Left lung (tissue), 10 donors: ENCODE measurements around the gene MALSU1. TPM values are rescaled to one million over a fixed set of nuclear protein-coding genes. Genes with fewer than 3 reads are reported as not detected.
A peak's percentile ranks its signal among the peaks of the same experiment; 100 is the strongest.
"Not testable (repeated sequence)": the region's sequence is repeated elsewhere in the genome, so short reads cannot be mapped to it uniquely, and the experiment has no call there.

Experiments
- ATAC-seq: fragments of 200-7000 bp; cut with Tn5 transposase; one replicate; pipeline ENCODE4 v1.9.1; 2020; ENCODE audit warnings: moderate library complexity
- DNase-seq, 4 donors: peaks; one replicate each; pipeline ENCODE4 v3.0.0-alpha.2; 2013 to 2020
- H3K27ac ChIP-seq, 2 donors: fragments of 200-600 bp; sonication (generic) in 1 of 2; one replicate each; pipeline versions ENCODE4 v1.5.0 to v1.8.0; 2020 to 2021
- H3K27me3 ChIP-seq, 2 donors: fragments of 200-600 bp; sonication (generic) in 1 of 2; one replicate each; pipeline versions ENCODE4 v1.5.0 to v1.8.0; 2020 to 2021
- H3K36me3 ChIP-seq, 2 donors: fragments of 200-600 bp; sonication (generic) in 1 of 2; one replicate each; pipeline versions ENCODE4 v1.5.0 to v1.8.0; 2020 to 2021
- H3K4me1 ChIP-seq, 2 donors: fragments of 200-600 bp; one replicate each; pipeline ENCODE4 v1.8.0; 2021
- H3K4me3 ChIP-seq, 2 donors: fragments of 200-600 bp; sonication (generic) in 1 of 2; one replicate each; pipeline versions ENCODE4 v1.5.0 to v1.8.0; 2020 to 2021; ENCODE audit warnings: mild to moderate bottlenecking in 1 of 2
- H3K9me3 ChIP-seq, 2 donors: fragments of 200-600 bp; sonication (generic) in 1 of 2; one replicate each; pipeline versions ENCODE4 v1.5.0 to v1.8.0; 2020 to 2021
- CTCF ChIP-seq, 2 donors: fragments of 200-600 bp; sonication (generic) in 1 of 2; IDR thresholded peaks; one replicate each; pipeline versions ENCODE4 v1.5.0 to v1.8.0; 2021; ENCODE audit warnings: antibody characterized with exemption in 2 of 2
- intact Hi-C, 2 donors: fragments of 100-400 bp; cut with DNase I; formaldehyde crosslinking; loops; one replicate each; pipeline versions ENCODE4 v1.11.2 to v1.14.2; 2022
- polyA plus RNA-seq, 6 donors: library from polyadenylated mRNA; unstranded; fragments of 120-200 nt; gene quantifications; one replicate each; pipeline ENCODE4 v1.2.1, GENCODE V29; 2013; ENCODE audit not compliant: insufficient read length in 6 of 6
- total RNA-seq, 2 donors: library from RNA; stranded (reverse); fragmentation: NEBNext Ultra II Directional; extraction: Animal tissue kit (Norgen Biotek cat#: 25700); gene quantifications; one replicate each; pipeline ENCODE4 v1.2.1, GENCODE V29; 2021
- donor health status: DM: no; HTN: yes; CAD: no.
- donor health status: DM: no; HTN: no; CAD: no.

Gene MALSU1
- total and polyA plus RNA-seq, 8 donors: 46.3 to 55.1 (median 48.3) TPM

DNA sequence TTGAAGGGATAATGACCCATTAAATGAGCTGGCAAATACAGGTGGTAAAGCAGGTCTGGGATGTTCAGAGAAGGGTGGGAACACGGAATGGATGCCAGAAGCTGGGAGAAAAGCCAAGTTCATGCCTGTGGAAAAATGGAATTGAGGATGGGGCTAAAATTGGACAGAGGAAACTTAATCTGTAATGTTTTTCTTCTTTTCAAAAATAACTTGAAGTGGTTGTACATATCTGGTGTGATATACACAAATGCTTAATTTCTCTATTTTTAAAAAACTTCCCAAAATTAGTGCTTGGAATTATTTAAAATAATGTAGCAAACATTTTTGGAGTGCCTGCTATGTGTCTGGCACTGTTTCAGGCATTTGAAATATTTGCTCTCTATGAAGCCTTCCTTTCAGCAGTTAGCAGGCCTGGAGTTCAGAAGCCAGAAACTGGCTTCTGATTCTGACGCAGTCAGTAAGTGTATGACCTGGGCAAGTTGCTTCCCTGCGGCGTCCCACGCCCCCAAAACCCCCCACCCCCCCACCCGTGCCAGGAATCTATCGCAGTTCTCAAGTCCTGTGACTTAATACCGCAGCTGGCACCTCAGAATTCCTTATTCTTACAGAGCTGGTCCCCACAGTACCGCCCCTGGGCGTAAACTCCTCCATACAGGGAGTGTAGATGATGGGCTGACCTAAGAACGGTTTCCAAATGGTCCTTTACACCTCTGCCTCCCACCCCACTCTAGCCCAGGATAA is 828 bp upstream of the MALSU1 start:
- no peak for TF ChIP-seq CTCF (IDR thresholded peaks at IDR 0.05)
- peak overlapping the region; percentile 75 to 92 for H3K4me3 ChIP-seq
- no peaks in the 10 kb centered on the region for H3K9me3 ChIP-seq
- peak; percentile 48 for ATAC-seq
- DNase-seq: peak in 2 of 4 donors; percentile 15 to 36
- no peaks in the 10 kb centered on the region for H3K27me3 ChIP-seq
- peaks cover 0 to 19% of the 10 kb centered on the region in 2 donors for H3K36me3 ChIP-seq
- intact Hi-C loops: no loop called here
- peak overlapping the region; percentile 80 to 86 for H3K27ac ChIP-seq
- H3K4me1 ChIP-seq: peaks cover 14 to 39% of the 10 kb centered on the region in 2 donors

GRCh38 chr7:23299770-23300300 is 696 bp downstream of the MALSU1 start:
- peak; percentile 3 for ATAC-seq
- no peak for DNase-seq
- Histone ChIP-seq H3K27ac (peak overlapping the region; percentile 72 to 80), H3K27me3 (no peaks in the 10 kb centered on the region), H3K9me3 (no peaks in the 10 kb centered on the region), H3K4me1 (peaks cover 14 to 46% of the 10 kb centered on the region in 2 donors), H3K4me3 (peak overlapping the region; percentile 75 to 92), H3K36me3 (peaks cover 0 to 19% of the 10 kb centered on the region in 2 donors)
- TF ChIP-seq CTCF (IDR thresholded peaks at IDR 0.05): no peak
- intact Hi-C loops: no loop called here

DNA sequence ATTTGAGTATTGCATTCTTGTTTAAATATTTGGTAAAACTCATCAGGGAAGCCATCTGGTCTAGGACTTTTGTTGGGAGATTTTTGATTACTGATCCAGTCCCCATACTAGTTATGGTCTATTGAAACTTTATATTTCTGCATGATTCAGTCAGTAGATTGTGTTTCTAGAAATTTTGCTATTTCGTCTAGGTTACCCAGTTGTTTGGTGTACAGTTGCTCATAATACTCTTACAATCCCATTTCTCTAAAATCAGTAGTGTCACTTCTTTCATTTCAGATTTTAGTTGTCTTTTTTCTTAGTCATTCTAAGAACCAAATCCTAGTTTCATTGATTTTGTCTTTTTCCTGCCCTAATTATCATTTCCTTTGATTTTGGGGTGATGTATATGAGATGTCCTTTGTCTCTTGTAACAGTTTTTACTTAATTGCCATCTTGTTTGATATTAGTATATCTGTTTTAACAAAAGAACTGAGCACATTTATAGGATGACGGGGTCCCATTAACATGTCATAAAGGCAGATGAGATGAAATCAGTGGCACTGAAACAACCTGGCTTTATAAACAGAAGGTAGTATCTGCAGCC is 7.9 kb downstream of the MALSU1 start:
- no peaks in the 10 kb centered on the region for H3K27me3 ChIP-seq

DNA sequence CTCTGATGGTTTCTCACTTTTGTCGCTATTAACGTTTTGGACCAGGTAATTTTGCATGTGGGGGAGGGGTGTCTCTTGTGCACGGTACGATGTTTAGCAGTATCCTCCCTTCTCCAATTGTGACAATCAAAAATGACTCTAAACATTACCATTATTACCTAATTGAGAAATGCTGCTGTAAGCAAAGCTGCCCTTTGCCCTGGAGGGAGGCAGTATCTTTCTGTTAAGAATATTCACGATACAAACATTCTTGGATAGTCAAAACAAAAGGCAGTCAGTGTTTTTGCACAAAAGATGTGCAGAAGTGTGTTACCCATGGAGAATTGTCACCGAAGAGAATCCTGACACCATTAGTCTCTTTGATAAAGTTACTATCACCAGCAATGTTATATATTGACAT is 9.6 kb downstream of the MALSU1 start:
- intact Hi-C loops: no loop called here
- H3K9me3 ChIP-seq: no peaks in the 10 kb centered on the region
- H3K4me1 ChIP-seq: peaks cover 0 to 7% of the 10 kb centered on the region in 2 donors
- no peak for TF ChIP-seq CTCF (IDR thresholded peaks at IDR 0.05)
- DNase-seq: no peak
- H3K27ac ChIP-seq: no peak overlapping the region
- H3K4me3 ChIP-seq: no peak overlapping the region
- no peaks in the 10 kb centered on the region for H3K27me3 ChIP-seq
- ATAC-seq: no peak
- H3K36me3 ChIP-seq: peaks cover 0 to 38% of the 10 kb centered on the region in 2 donors

More for the DNA sequence above, 7.9 kb downstream of the MALSU1 start:
- Histone ChIP-seq H3K4me1 (peaks cover 3 to 19% of the 10 kb centered on the region in 2 donors), H3K9me3 (no peaks in the 10 kb centered on the region), H3K4me3 (no peak overlapping the region), H3K27ac (no peak overlapping the region), H3K36me3 (peaks cover 0 to 49% of the 10 kb centered on the region in 2 donors)
- DNase-seq (no peak), ATAC-seq (no peak)
- intact Hi-C loops: no loop called here
- TF ChIP-seq CTCF (IDR thresholded peaks at IDR 0.05): no peak

DNA sequence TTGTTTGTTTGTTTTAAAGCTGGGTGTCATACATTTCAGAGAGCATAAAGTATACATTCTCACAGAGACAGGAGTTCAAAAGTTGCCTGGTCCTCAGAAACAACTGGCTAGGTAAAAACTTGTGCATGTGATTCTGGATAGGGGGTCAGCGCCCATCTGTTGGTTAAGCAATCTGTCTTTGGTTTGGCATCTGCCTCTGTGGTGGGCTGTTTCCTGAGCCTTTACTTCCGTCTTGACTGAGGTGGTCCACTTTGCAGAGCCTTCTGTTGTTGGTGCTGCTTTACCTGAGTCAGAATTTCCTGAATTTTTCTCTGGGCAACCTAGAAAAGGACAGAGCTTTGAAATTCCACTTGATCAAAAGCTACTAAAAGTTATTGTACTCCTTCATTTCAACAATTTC is 13.0 kb downstream of the MALSU1 start:
- DNase-seq, ATAC-seq, H3K27me3 ChIP-seq, H3K9me3 ChIP-seq, intact Hi-C loops, H3K4me1 ChIP-seq, H3K4me3 ChIP-seq, H3K27ac ChIP-seq: not testable (repeated sequence)
- peaks cover 0 to 30% of the 10 kb centered on the region in 2 donors for H3K36me3 ChIP-seq
